Glutamatergic neuron (in vitro differentiated cells): ENCODE measurements around the gene HGFAC. TPM values are rescaled to one million over a fixed set of nuclear protein-coding genes. Genes with fewer than 3 reads are reported as not detected.
A peak's percentile ranks its signal among the peaks of the same experiment; 100 is the strongest.

ENCODE experiments used
- DNase-seq: peaks from one replicate; pipeline ENCODE4 v3.0.0; 2022
- H3K27ac Mint-ChIP-seq: one replicate; pipeline ENCODE4 v1.8.0; 2020; ENCODE audit warnings: mild to moderate bottlenecking, mixed read lengths, inconsistent platforms; ENCODE audit not compliant: unreplicated experiment
- H3K27me3 Mint-ChIP-seq: one replicate; pipeline ENCODE4 v1.8.0; 2020; ENCODE audit warnings: mild to moderate bottlenecking, moderate library complexity, mixed read lengths, inconsistent platforms; ENCODE audit not compliant: unreplicated experiment
- H3K36me3 Mint-ChIP-seq: one replicate; pipeline ENCODE4 v1.8.0; 2020; ENCODE audit warnings: mild to moderate bottlenecking, mixed read lengths, inconsistent platforms; ENCODE audit not compliant: unreplicated experiment
- H3K4me1 Mint-ChIP-seq: one replicate; pipeline ENCODE4 v1.8.0; 2020; ENCODE audit warnings: mild to moderate bottlenecking, low read depth, mixed read lengths, inconsistent platforms; ENCODE audit not compliant: unreplicated experiment
- H3K4me3 Mint-ChIP-seq: one replicate; pipeline ENCODE4 v1.8.0; 2020; ENCODE audit warnings: mild to moderate bottlenecking, mixed read lengths, inconsistent platforms; ENCODE audit not compliant: unreplicated experiment
- H3K9me3 Mint-ChIP-seq: one replicate; pipeline ENCODE4 v1.8.0; 2020; ENCODE audit warnings: mild to moderate bottlenecking, moderate library complexity, mixed read lengths, inconsistent platforms; ENCODE audit not compliant: unreplicated experiment
- CTCF ChIP-seq: fragments of 200-600 bp; sonication (generic); IDR thresholded peaks from one replicate; pipeline ENCODE4 v1.5.0; 2021; ENCODE audit not compliant: partially characterized antibody, unreplicated experiment
- total RNA-seq: library from RNA; stranded (reverse); fragmentation: NEBNext Ultra II Directional; extraction: Animal tissue kit (Norgen Biotek cat#: 25700); gene quantifications from one replicate; pipeline ENCODE4 v1.2.1, GENCODE V29; 2021; ENCODE audit not compliant: unreplicated experiment

The HGFAC gene
- total RNA-seq, 1 donor from 2014 or later, result 9.4 TPM

- Mint-ChIP-seq H3K27ac (no peak overlapping the region), H3K36me3 (peaks cover 7% of the 10 kb centered on the region), H3K4me3 (no peak overlapping the region), H3K9me3 (peaks cover 6% of the 10 kb centered on the region), H3K27me3 (no peaks in the 10 kb centered on the region), H3K4me1 (peaks cover 4% of the 10 kb centered on the region)
- no peak for TF ChIP-seq CTCF
- peak; percentile 28 for DNase-seq
These were observed 22.7 kb downstream of the HGFAC start for GRCh38 chr4:3464349-3464905.

- peaks cover 1% of the 10 kb centered on the region for H3K9me3 Mint-ChIP-seq
- peaks cover 3% of the 10 kb centered on the region for H3K36me3 Mint-ChIP-seq
- no peaks in the 10 kb centered on the region for H3K27me3 Mint-ChIP-seq
- no peak for TF ChIP-seq CTCF
- no peak overlapping the region for H3K4me3 Mint-ChIP-seq
- no peak overlapping the region for H3K27ac Mint-ChIP-seq
- peak; percentile 16 for DNase-seq
- H3K4me1 Mint-ChIP-seq, result peaks cover 4% of the 10 kb centered on the region
These were observed 23.3 kb downstream of the HGFAC start for GRCh38 chr4:3464911-3465697.

GRCh38 chr4:3465698-3466671 lies 24.2 kb downstream of the HGFAC start:
- no peaks in the 10 kb centered on the region for H3K9me3 Mint-ChIP-seq
- H3K36me3 Mint-ChIP-seq, result no peaks in the 10 kb centered on the region
- H3K4me1 Mint-ChIP-seq, result peaks cover 4% of the 10 kb centered on the region
- H3K4me3 Mint-ChIP-seq, result no peak overlapping the region
- peak; percentile 28 for DNase-seq
- TF ChIP-seq CTCF, result peak; percentile 27
- H3K27me3 Mint-ChIP-seq, result no peaks in the 10 kb centered on the region
- no peak overlapping the region for H3K27ac Mint-ChIP-seq

GRCh38 chr4:3466691-3467600 lies 25.2 kb downstream of the HGFAC start:
- Mint-ChIP-seq H3K27ac (no peak overlapping the region), H3K4me1 (peaks cover 4% of the 10 kb centered on the region), H3K4me3 (no peak overlapping the region), H3K27me3 (no peaks in the 10 kb centered on the region), H3K9me3 (no peaks in the 10 kb centered on the region), H3K36me3 (no peaks in the 10 kb centered on the region)
- TF ChIP-seq CTCF, result no peak
- peak; percentile 18 for DNase-seq
